C4-2B (cell line): ENCODE data around the gene CARHSP1.

Experiments
- ZFX ChIP-seq: fragments of 450-650 bp; IDR thresholded peaks from 2 replicates; pipeline ENCODE4 v1.6.1; 2017
- TF ChIP-seq, protein P1 (sequence below): fragments of 450-650 bp; conservative IDR thresholded peaks from 2 replicates; pipeline ENCODE4 v1.5.1; 2017; ENCODE audit warnings: mild to moderate bottlenecking

- TF ChIP-seq, protein P1, sequence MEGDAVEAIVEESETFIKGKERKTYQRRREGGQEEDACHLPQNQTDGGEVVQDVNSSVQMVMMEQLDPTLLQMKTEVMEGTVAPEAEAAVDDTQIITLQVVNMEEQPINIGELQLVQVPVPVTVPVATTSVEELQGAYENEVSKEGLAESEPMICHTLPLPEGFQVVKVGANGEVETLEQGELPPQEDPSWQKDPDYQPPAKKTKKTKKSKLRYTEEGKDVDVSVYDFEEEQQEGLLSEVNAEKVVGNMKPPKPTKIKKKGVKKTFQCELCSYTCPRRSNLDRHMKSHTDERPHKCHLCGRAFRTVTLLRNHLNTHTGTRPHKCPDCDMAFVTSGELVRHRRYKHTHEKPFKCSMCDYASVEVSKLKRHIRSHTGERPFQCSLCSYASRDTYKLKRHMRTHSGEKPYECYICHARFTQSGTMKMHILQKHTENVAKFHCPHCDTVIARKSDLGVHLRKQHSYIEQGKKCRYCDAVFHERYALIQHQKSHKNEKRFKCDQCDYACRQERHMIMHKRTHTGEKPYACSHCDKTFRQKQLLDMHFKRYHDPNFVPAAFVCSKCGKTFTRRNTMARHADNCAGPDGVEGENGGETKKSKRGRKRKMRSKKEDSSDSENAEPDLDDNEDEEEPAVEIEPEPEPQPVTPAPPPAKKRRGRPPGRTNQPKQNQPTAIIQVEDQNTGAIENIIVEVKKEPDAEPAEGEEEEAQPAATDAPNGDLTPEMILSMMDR, result no peak
- TF ChIP-seq ZFX, result no peak
These were observed 18.0 kb upstream of the CARHSP1 start for GRCh38 chr16:8886593-8887430.
